Stimulated activated CD4-positive, alpha-beta T cell treated with anti-CD3 and anti-CD28 coated beads, Interleukin-4, amount 100 ng/mL, for 24 hours (primary cell): ENCODE data around the gene INTS13.
"Not testable (repeated sequence)": the region's sequence is repeated elsewhere in the genome, so short reads cannot be mapped to it uniquely, and the experiment has no call there.

ENCODE experiments used
- DNase-seq: peaks from one replicate; pipeline ENCODE4 v3.0.0-alpha.2; 2020

Gene INTS13

DNA sequence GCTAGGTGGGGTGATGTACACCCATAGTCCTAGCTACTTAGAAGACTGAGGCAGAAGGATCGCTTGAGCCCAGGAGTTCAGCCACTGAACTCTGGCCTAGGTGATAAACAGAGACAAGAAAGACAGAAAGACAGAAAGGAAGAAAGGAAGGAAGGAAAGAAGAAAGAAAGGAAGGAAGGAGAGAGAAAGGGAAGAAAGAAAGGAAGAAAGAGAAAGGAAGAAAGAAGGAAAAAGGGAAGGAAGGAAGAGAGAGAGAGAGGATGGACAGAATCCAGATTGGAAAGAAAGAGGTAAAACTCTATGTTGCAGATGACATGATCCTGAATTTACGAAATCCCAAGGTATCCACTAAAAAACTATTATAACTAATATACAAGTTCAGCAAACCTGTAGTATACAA lies 8.2 kb downstream of the INTS13 start:
- DNase-seq: no peak

DNA sequence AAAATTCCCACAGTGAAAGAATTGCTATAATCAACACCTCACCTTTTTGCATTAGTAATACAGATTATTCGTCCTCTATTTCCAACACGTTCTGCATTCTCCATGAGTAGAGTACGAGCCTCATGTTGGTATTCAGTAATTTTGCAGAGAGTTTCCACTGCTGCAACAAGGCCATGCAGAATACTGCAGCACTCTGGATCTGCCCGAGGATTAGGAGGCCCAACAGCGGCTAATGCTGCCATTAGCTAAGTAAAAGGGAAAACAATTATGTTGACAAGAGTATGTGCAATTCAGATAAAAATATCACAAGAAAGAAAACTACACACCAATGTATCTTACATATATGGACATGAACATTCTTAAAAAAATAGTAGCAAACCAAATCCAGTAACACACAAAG lies 9.1 kb downstream of the INTS13 start:
- DNase-seq: no peak

DNA sequence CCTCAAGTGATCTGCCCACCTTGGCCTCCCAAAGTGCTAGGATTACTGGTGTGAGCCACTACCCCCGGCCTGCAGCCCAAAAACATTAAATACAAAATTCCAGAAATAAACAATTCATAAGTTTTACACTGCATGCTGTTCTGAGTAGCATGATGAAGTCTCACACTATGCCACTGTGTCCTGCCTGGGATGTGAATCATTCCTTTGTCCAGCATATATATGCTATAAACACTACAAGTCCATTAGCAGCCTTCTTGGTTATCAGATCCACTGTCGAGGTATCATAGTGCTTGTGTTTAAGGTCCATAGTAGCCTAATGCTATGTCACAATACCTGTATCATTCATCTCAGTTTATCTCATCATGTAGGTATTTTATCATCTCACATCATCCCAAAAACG lies 15.9 kb downstream of the INTS13 start:
- DNase-seq: no peak

DNA sequence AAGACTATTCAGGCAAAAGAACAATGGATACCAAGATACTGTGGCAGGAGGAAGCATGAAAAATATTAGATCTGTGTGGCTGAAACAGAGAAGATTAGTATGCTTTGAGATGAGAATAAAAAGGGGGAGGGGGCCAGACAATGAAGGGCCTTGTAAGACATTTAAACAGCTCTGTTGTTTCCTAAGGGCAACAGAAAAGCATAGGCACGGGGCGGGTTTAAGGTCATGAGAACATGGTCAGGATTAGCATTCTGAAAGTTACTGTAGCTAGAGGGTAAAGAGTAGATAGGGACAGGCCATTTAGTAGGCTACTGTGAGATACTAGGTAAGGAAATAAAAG lies 18.6 kb downstream of the INTS13 start:
- no peak for DNase-seq

DNA sequence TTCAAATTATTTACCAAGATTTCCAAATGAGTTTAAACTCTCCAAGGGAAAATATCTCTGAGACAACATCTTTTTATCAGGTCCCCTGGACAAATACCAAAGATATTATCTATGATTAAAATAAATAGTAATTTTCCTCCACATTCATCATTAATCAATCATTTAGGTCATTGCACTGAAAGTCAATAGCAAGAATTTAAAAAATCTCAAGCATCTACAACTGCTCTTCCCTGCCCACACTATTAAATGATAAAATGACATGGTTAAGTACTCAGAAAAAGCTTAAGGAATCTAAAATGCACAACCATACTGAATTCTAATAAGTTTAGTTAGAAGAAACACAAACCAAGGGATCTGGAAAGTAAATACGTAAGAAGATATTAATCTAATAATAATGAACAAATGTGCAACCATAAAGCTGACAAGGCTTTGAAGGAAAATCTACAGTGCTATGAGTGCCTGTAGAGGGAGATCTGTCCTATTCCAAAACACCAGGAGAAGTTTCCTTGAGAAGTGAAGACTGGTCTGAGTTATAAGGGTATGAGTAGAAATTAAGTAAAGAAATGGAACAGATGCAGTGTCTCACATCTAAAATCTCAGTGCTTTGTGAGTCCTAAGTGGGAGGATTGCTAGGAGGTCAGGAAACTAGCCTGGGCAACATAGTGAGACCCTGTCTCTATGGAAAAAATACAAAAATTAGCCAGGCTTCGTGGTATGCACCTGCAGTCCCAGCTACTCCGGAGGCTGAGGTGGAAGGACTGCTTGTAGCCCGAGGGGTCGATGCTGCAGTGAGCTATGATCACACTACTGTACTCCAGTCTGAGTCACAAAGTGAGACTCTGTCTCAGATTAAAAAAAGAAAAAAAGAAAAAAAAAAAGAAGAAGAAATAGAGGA lies 19.2 kb downstream of the INTS13 start:
- DNase-seq: no peak

DNA sequence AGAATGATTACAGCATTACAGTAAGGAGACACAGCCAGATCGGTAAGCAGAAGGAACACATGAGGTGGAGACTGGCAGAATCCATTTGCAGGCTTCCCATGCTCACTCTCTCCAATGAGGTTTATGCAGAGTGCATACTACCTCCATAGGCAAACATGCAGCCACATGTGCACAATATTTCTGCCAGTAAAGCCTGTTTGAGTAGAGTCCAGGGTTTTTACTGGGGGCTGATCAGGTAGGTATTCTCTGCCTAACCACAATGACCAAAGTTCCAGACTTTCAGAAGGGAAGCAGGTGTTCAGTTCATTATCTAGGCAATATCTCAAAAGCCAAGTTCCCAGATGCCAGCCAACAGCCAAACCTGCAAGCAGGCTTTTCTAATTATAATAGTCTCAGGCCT lies 31.1 kb downstream of the INTS13 start:
- DNase-seq: no peak

DNA sequence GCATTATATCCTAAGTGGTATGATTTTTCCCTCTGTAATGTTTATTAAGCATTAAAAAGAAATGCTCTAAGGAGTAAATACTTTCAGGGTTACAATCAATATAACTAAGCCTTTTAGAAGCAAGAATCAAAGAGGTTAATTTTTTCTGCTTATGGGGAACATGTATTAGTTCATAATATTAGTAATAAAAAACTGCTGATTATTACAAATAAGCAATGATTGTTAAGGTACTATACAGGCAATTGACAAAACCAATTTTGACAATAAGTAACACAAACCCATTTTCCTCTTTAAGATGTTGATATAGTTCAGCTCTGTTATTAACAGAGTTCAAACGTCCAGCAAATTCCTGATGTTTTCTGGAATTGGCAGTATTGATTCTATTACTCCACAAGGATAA lies 31.8 kb downstream of the INTS13 start:
- no peak for DNase-seq

DNA sequence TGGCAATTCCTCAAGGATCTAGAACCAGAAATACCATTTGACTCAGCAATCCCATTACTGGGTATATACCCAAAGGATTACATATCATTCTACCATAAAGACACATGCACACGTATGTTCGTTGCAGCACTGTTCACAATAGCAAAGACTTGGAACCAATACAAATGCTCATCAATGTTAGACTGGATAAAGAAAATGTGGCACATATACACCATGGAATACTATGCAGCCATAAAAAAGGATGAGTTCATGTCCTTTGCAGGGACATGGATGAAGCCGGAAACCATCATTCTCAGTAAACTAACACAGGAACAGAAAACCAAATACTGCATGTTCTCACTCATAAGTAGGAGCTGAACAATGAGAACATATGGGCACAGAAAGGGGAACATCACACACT lies 34.4 kb downstream of the INTS13 start:
- DNase-seq: not testable (repeated sequence)

DNA sequence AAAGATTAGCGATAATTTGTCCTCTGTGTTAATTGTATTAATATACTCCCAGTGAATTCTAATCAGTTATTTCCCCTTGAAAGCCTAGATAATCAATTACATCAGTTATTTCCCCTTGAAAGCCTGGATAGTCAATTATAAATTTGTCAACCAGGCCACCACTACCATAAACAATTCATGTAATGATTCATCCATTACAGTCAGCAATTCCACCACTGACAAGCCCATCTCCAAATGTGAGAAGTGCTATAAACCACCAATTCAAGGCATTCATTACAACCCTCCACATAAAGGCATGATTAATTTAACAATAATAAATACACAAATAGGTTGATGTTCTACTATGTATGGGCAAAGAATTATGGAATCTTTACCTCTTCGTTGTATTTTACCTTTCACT lies 40.9 kb downstream of the INTS13 start:
- DNase-seq: no peak

DNA sequence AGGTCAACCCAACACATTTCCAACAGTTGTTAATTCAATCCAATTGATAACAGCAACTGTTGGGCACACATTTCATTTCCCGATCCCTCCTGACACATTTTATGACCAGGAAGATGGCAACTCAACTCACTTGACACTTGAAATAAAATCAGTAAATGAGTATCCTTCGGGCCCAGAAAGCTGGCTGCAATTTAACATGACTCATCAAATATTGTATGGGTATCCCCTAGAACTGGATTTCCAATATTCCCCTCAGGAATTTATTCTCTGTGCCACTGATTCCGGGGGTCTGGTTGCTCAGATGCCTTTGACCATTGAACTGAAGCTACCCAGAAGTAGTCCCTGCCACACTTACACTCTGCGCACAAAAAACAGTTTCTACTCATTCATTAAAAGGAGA lies 42.1 kb downstream of the INTS13 start:
- DNase-seq: no peak

DNA sequence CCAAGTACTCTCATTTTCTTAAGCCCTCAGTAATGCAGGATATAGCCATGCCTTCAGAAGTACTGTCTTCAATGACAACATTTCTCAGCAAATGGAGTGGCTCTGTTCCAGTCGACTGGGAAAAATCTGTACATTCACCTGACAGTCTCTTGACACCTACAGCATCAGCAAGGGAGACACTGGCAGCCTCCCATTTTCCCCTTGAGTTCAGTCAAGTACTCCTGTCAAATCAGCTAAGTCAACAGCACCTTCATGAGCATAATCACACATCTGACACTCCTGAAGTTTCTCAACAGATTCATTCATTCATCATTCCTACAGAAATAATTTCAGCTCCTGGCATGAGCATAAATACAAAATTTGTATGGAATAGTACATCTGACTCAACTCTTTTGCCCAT lies 46.1 kb downstream of the INTS13 start:
- no peak for DNase-seq

DNA sequence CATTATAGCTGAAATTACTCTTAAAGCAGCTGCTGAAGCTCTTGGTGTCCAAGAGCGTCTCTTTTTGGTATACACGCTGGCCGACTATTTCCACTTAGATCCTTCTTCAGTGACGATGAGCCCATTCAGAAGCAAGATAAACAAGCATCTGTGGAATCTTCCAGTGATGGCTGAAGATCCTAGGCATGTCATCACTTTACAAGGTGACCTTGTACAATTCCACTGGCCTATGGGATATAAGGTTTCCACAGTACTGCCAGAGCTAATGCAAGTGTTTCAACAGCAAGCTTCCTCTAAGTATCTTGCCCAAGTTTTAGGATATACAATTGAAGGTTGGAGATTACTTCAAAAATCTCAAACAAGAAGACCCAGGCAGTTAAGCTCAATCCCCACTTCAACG lies 47.0 kb downstream of the INTS13 start:
- DNase-seq: no peak

DNA sequence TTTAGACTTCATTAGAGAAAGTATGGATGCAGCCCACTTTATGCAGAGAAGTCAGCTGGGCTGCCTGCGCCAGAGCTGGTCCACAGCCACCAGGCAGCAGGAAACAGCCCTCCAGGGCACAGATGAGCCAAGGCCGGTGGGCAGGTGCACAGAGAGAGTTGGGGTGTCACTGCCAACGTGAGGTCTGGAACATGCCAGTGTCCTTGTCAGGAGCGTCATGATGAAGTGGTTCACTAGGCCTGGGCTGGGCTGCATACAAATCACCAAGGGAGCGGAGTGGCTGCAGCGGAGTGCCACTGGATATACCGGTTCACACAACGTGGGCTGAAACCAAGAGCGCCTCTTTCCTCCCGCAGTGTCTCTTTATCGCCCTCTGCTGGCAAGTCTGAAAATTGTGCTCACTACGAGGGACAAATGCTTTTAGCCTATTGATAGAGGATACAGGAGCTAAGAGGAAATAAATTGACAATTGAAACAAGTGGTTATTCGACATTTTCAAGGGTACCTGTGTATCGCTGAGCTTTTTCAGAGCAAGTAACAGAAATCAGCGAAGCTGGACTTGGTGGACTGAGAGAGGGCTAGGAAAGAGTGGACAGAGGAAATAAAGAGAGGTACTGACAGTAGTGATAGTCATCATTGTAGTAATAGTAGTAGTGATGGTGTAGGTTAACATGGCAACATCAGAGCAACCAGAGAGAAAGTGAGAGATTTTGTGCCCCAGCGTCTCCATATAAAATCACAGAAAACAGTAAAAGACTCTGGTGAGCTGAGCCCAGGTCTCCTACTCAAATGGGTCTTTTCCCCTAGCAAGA lies 52.8 kb downstream of the INTS13 start:
- DNase-seq: peak; percentile 88

DNA sequence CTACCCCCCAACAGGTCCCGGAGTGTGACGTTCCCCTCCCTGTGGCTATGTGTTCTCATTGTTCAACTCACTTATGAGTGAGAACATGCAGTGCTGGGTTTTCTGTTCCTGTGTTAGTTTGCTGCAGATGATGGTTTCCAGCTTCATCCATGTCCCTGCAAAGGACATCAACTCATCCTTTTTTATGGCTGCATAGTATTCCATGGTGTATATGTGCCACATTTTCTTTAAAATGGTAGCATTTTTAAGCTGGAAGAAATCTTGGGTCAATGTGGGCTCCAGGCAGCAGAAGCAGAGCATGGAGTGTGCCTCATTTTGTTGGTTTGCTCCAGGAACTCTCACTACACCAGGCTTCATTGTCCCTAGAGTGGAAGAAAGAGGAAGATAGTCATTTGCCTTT lies 57.2 kb downstream of the INTS13 start:
- no peak for DNase-seq

DNA sequence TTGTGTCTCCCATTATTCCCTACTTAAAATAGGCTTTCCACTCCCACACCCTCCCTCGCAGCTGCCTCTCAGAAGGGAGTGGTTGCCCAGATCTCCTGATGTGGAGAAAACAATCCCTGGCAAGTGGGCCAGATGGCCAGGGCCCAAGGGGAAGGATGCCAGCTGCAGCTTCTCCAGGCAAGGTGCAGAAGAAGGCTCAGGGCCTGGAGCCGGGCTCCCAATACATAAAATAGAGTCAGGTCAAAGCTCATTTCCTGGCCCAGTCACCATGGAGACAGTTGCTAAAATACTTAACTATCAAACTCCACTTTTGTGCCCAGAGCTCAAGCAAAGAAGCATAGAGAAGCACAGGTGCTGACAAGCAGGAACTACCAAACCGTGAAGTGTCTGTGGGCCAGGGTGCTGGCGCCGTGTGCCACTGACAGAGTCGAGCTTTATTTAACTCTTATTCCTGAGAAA lies 59.1 kb downstream of the INTS13 start:
- no peak for DNase-seq

DNA sequence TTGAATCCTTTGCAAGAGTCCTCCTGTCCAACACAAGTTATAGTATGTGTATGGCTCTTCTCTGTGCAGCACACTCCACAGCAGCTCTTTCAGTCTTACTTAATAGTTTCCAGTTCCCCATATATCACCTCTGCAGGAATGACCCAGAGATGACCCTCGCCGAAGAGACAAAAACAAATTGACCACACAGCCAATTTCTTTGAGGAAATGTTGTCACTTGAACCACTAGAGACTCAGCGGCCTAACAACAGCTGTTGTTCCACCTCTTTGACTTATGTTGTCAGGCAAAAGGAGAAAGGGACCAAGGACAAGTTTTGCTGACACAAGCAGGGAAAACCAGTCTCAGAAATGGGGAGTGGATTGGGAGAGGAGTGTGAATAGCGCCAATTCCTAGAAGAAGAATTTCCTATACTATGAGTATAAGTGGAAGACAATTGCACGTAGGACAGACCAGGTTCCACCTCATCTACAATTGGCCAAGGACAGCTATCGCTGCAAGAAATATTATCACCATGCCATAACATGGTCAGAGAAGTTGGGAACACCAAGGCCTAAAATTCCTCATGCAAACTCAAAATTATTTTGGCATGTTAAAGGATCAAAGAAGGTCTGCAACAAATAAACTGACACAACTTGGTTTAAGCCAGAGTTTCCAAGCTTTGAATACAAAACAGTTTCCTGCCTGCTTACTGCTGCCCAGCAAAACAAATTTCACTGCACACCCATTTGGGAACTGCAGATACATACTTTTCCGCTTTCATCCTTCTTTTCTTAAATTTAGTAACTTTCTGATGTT lies 63.1 kb downstream of the INTS13 start:
- DNase-seq: no peak

DNA sequence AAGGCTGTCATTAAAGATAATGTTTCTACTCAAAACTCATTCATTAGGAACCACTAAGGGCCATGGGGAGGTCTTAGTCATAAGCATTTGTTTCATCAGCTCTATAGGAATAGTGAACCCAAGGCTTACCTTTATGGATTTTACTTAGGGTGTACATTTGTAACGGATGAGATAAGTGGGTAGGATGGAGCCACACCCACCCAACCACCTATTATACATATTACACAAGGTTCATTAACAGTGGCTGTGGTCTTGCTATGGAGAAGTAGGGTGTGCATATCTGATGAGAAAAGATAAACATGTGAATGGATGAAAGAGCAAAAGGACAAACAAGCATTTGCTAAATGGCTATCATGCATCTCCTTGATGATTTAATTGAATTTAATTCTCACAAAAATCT lies 65.2 kb downstream of the INTS13 start:
- no peak for DNase-seq

DNA sequence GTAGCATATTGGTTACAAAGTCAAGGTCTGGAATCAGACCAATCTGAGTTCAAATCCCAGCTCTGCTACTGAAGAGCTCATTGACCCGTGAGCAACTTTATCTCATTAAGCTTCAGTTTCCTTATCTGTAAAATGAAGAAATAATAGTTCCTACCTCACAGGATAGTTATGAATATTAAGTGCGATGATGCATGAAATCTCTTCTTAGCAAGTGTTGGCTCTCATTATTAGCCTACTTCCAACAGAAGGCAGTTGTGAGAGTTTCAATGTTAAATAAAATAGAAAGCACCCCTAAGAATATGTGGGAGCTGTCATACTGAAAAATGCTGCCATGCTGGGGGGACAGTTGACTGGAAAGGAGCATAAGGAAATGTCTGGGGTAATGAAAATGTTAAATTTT lies 65.8 kb downstream of the INTS13 start:
- no peak for DNase-seq

DNA sequence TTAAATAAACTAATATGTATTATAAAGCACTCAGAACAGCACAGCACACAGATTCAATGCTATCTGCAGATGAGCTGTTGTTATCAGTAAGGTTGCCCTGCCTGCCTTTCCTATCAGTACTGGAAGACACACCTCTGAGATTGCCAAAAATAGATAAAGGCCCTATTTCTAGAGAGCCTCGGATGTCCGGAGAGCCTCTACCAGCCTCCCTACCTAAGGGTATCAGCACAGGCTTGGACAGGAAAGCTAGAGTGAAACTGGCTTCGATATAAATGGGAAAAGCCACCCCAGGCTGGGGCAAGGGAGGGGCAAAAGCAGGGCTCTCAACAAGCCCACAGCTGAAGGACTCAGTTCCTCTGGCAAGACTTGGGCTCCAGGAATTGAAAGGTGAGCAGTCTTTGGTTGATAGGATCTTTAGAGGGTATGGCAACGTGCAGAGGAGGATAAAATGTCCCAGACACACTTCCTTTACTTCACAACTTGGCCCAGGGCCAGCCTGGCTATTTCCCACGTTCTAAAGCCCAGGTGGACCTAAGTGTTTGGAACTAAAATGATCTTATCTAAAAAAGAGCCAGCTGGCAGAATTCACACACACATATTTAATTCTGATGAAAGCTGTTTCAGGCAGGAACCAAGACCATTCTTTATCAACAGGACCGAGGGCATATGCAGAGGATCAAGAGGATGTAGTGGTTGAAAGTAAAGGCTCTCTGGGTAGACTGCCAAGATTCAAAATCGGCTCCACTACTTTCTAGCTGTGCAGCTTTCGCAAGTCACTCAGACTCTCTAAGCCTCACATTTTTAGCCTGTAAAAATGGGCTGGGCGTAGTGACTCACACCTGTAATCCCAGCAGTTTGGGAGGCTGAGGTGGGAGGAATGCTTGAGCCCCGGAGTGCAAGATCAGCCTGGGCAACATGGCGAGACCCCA lies 67.0 kb downstream of the INTS13 start:
- DNase-seq: no peak

DNA sequence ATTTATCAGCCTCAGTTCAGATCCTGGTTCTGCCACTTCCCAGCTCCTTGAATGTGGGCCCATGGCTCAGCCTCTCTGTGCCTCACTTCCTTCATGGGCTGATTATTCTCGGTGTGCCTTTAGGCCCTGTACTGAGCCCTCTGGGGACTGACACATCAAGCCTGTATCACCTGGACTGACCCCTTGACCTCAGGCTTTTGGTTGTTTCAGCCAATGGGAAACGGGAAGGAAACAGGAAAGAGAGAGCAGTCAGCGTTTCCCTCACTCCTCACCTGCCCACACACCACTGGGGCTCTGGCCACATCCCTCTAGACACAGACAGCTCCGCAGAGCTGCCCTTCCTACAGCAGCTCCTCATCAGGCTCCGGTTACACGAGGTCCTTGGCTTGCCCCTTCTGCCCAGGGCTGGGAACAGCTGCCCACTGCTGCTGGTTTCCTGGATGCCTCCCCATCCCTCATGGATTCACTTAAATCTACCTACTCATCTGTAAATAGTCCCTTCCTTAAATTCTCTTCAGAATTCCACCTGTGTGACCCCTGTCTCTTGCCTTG lies 67.8 kb downstream of the INTS13 start:
- no peak for DNase-seq

DNA sequence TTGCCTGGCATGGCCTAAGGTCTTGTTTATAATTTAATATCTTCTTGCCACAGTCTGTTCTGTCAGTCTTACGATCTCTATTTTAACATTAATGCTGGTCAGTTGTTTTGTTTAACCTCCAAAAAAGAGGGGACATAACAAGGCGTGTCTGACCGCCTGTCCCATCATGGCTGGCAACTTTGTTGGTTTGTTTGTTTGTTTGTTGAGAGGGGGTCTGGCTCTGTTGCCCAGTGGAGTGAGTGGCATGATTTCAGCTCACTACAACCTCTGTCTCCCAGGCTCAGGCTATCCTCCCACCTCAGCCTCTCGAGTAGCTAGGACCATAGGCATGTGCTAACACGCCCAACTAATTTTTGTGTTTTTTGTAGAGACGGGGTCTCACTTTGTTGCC lies 68.7 kb downstream of the INTS13 start:
- DNase-seq: no peak
